Lung (tissue), 12 donors: ENCODE data around the gene SLC12A5. TPM values are rescaled to one million over a fixed set of nuclear protein-coding genes. Genes with fewer than 3 reads are reported as not detected.

Experiments
- ATAC-seq: fragments of 200-7000 bp; cut with Tn5 transposase; one replicate; pipeline ENCODE4 v1.9.1; 2020; ENCODE audit warnings: moderate number of reproducible peaks; ENCODE audit not compliant: insufficient read depth, low FRiP score
- DNase-seq, 3 donors: peaks; one replicate each; pipeline ENCODE4 v3.0.0-alpha.2; 2013 to 2017
- H3K27ac ChIP-seq, 2 donors: one replicate each; pipeline ENCODE4 v1.5.1; 2013; ENCODE audit warnings: mild to moderate bottlenecking in 2 of 2, moderate library complexity in 2 of 2, control low read depth in 1 of 2, inconsistent platforms in 1 of 2, low read depth in 1 of 2, low read length in 1 of 2
- H3K27me3 ChIP-seq, 3 donors: one replicate each; pipeline ENCODE4 v1.5.1; 2013; ENCODE audit warnings: low read length in 2 of 3; ENCODE audit not compliant: control insufficient read depth in 3 of 3, insufficient read depth in 3 of 3
- H3K36me3 ChIP-seq, 4 donors: one replicate each; pipeline ENCODE4 v1.5.1; 2013; ENCODE audit warnings: low read length in 4 of 4, mild to moderate bottlenecking in 1 of 4, moderate library complexity in 1 of 4; ENCODE audit not compliant: control insufficient read depth in 4 of 4, insufficient read depth in 4 of 4
- H3K4me1 ChIP-seq, 5 donors: one replicate each; pipeline ENCODE4 v1.5.1; 2013; ENCODE audit warnings: low read length in 5 of 5, mild to moderate bottlenecking in 2 of 5, moderate library complexity in 1 of 5; ENCODE audit not compliant: control insufficient read depth in 5 of 5, insufficient read depth in 5 of 5
- H3K4me3 ChIP-seq: one replicate; pipeline ENCODE4 v1.5.1; 2013; ENCODE audit warnings: mild to moderate bottlenecking, control low read depth, moderate library complexity
- H3K9ac ChIP-seq, 2 donors: one replicate each; pipeline ENCODE4 v1.5.1; 2013; ENCODE audit warnings: low read length in 2 of 2, control low read depth in 1 of 2; ENCODE audit not compliant: insufficient read depth in 1 of 2
- H3K9me3 ChIP-seq, 4 donors: one replicate each; pipeline ENCODE4 v1.5.1; 2013; ENCODE audit warnings: low read length in 3 of 4, mild to moderate bottlenecking in 1 of 4, moderate library complexity in 1 of 4; ENCODE audit not compliant: control insufficient read depth in 4 of 4, insufficient read depth in 3 of 4
- WGBS, 2 donors: extraction: QIAGEN DNeasy Blood & Tissue Kit; methylation state at CpG; one replicate each; pipeline ENCODE4 v1.1.7; 2013; 5-methylcytosine and 5-hydroxymethylcytosine counted together
- polyA plus RNA-seq, 2 donors: library from polyadenylated mRNA; stranded (reverse); fragments of 200-250 nt; gene quantifications; one replicate each; pipeline ENCODE4 v1.2.1, GENCODE V29; 2013
- total RNA-seq, 2 donors: library from RNA; depleted of rRNA in 1 of 2; stranded (reverse); fragments of >200 nt in 1 of 2; gene quantifications; one replicate each; pipeline ENCODE4 v1.2.1, GENCODE V29; 2014 to 2021
- TF ChIP-seq, protein P1 (sequence below): IDR thresholded peaks from 2 replicates; pipeline ENCODE4 v1.5.1; 2012; ENCODE audit warnings: mild to moderate bottlenecking; ENCODE audit errors: control extremely low read depth, extremely low read depth
- donor health status: control.
- donor health status: control.
- donor health status: Bipolar disorder and iron deficiency.
- donor health status: healthy.
- donor health status: DM: yes; HTN: yes; CAD: no.

SLC12A5 gene
- total and polyA plus RNA-seq, 4 donors, result 0.52 TPM; not detected in 3

DNA sequence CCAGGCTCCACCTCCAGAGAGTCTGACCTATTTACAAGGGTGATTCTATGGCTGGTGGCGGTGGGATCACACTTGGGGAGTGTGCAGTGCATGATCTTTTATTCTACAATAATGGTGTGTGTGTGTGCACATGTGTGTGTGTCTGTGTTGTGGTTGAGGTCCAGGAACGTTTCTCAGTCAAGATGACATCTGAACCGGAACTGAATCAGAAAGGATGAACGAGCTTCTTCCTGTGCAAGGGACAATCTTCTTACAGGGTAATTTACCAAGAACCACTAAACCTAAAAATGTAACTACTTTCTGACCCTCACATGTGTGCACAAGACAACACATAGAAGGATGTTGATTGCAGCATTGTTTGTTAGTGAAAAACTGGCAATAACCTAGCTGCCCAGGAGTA lies 11.7 kb upstream of the SLC12A5 start:
- DNase-seq (no peak), ATAC-seq (no peak)
- 53 to 65% methylated on average over 4 of the region's 4 CpGs for WGBS, 2 donors
- Histone ChIP-seq H3K4me1 (peaks cover 0 to 11% (median 0%) of the 10 kb centered on the region in 5 donors), H3K9me3 (peaks cover 0 to 2% (median 0%) of the 10 kb centered on the region in 4 donors), H3K9ac (no peak overlapping the region), H3K36me3 (no peaks in the 10 kb centered on the region), H3K27me3 (peaks cover 6 to 54% (median 36%) of the 10 kb centered on the region in 3 donors), H3K27ac (no peak overlapping the region), H3K4me3 (no peak overlapping the region)
- TF ChIP-seq, protein P1, sequence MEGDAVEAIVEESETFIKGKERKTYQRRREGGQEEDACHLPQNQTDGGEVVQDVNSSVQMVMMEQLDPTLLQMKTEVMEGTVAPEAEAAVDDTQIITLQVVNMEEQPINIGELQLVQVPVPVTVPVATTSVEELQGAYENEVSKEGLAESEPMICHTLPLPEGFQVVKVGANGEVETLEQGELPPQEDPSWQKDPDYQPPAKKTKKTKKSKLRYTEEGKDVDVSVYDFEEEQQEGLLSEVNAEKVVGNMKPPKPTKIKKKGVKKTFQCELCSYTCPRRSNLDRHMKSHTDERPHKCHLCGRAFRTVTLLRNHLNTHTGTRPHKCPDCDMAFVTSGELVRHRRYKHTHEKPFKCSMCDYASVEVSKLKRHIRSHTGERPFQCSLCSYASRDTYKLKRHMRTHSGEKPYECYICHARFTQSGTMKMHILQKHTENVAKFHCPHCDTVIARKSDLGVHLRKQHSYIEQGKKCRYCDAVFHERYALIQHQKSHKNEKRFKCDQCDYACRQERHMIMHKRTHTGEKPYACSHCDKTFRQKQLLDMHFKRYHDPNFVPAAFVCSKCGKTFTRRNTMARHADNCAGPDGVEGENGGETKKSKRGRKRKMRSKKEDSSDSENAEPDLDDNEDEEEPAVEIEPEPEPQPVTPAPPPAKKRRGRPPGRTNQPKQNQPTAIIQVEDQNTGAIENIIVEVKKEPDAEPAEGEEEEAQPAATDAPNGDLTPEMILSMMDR, result no peak

DNA sequence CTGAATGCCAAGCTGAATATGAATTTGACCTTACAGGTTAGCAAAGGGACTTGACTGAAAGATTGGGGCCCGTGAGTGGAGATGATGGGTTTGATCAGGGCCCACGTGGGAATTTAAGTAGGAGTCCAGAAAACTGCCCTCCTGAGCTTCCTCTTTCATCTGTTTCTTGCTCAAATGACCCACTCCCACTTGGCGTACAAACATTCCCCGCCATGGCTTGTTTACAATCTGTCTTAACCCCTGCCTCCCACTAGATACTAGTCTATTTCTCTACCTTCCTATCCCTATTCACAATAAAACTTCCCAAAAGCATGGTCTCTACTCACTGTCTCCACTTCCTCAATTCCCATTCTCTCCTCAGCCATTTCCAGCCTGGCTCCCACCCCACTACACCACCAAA lies 10.9 kb upstream of the SLC12A5 start:
- Histone ChIP-seq H3K27ac (no peak overlapping the region), H3K4me1 (peaks cover 0 to 11% (median 0%) of the 10 kb centered on the region in 5 donors), H3K27me3 (peaks cover 6 to 47% (median 29%) of the 10 kb centered on the region in 3 donors), H3K9me3 (peaks cover 0 to 2% (median 0%) of the 10 kb centered on the region in 4 donors), H3K36me3 (no peaks in the 10 kb centered on the region), H3K9ac (no peak overlapping the region), H3K4me3 (no peak overlapping the region)
- no peak for DNase-seq
- ATAC-seq, result no peak
- TF ChIP-seq, protein P1, result no peak
- WGBS, 2 donors, result 43 to 85% methylated on average over 4 of the region's 4 CpGs

DNA sequence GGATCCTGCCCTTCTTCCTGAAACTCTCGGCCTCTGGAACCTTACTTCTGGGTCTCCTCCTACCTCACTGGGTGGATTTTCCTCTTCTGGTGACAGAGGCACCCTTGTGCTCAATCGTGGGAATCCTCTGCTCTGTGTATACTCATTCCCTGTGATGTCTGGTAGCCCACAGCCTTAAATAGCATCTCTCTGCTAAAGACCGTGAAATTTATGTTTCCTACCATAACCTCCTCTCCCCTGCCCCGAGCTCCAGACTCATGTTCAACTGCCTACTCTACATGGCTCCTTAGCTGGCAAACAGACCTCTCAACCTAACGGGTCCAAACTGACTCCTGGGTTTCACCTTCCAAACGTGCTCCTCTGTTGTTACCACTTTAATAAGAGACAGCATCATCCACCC lies 10.4 kb upstream of the SLC12A5 start:
- H3K4me1 ChIP-seq, result peaks cover 0 to 8% (median 0%) of the 10 kb centered on the region in 5 donors
- H3K9me3 ChIP-seq, result peaks cover 0 to 2% (median 0%) of the 10 kb centered on the region in 4 donors
- DNase-seq (no peak), ATAC-seq (no peak)
- no peak overlapping the region for H3K4me3 ChIP-seq
- 63 to 79% methylated on average over 6 of the region's 6 CpGs for WGBS, 2 donors
- no peak overlapping the region for H3K9ac ChIP-seq
- TF ChIP-seq, protein P1, result no peak
- no peak overlapping the region for H3K27ac ChIP-seq
- no peaks in the 10 kb centered on the region for H3K36me3 ChIP-seq
- H3K27me3 ChIP-seq, result peaks cover 6 to 46% (median 25%) of the 10 kb centered on the region in 3 donors

DNA sequence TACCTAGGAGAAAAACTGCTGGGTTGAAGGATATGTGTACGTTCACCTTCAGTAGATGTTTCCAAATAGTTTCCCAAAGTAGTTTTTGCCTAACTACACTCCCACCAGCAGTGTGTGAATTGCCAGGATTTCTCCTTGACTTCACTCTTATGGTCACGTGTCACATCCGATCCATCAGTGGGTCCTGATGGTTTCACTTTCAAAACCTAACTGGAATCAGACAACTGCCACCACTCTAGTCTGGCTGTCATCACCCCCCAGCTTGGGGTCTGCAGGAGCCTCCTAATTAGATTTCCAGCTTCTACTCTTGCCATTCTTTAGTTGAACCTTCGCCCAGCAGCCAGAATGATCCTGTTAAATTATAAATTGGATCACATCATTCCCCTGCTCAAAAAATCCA lies 8.5 kb upstream of the SLC12A5 start:
- no peak for DNase-seq
- TF ChIP-seq, protein P1, result no peak
- Histone ChIP-seq H3K4me1 (peaks cover 0 to 3% (median 0%) of the 10 kb centered on the region in 5 donors), H3K27ac (no peak overlapping the region), H3K9me3 (peaks cover 0 to 5% (median 0%) of the 10 kb centered on the region in 4 donors), H3K9ac (no peak overlapping the region), H3K36me3 (no peaks in the 10 kb centered on the region), H3K4me3 (no peak overlapping the region), H3K27me3 (peaks cover 6 to 38% (median 15%) of the 10 kb centered on the region in 3 donors)
- 57 to 67% methylated on average over 4 of the region's 4 CpGs for WGBS, 2 donors
- no peak for ATAC-seq
